Cardiac fibroblast (primary cell): ENCODE measurements around the gene PET117.

Experiments used
- DNase-seq, 2 donors: peaks; one replicate each; pipeline versions ENCODE4 v3.0.0 to v3.0.0-alpha.2; 2010; ENCODE audit warnings: low read depth in 2 of 2
- H3K4me3 ChIP-seq, 2 donors: replicated peaks in 1 of 2; 1 replicate in 1 of 2; 2 replicates in 1 of 2; pipeline ENCODE4 v1.5.1; 2011; ENCODE audit warnings: low read depth in 2 of 2, low read length in 2 of 2, mild to moderate bottlenecking in 2 of 2, moderate library complexity in 1 of 2
- TF ChIP-seq, protein P1 (sequence below): IDR thresholded peaks from one replicate; pipeline ENCODE4 v1.5.1; 2011; ENCODE audit warnings: low read depth, mild to moderate bottlenecking, low read length, inconsistent platforms

The PET117 gene

DNA sequence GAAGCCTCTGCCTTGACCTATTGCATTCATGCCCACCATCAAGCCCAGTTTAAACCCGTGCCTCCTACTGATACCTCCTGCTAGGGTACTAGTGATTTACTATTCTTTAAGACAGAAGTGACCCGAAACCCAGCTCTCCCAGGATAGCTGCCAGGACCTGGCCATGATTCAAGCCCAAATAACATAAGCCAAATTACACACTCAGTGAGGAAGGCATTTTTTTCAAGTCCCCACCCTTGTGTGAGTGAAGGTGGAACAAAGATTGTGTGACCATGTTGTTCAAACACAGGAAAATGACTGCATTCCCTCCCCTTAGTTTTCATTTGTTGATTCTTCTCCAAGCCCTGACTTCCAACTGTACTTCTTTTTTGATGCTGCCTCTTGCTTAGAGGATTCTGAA, 3.7 kb upstream of the PET117 start:
- DNase-seq, result peak; percentile 3 to 13

DNA sequence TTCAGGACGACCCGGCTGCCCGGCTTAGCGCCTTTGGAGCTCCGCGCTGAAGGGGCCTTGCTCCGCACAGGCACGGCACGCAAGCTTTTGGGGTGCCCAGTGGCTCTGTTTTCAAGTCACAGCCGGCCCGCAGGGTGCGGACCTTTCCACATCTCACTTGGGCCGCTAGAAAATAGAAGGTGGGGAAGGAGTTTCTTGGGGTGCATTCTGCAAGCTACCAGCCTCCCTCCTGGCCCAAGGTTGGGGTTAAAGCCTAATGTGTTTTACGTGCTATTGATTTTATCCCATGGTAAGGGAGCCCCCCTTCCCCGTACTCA, 561 bp downstream of the PET117 start:
- peak overlapping the region; percentile 86 to 92 for H3K4me3 ChIP-seq
- TF ChIP-seq, protein P1, sequence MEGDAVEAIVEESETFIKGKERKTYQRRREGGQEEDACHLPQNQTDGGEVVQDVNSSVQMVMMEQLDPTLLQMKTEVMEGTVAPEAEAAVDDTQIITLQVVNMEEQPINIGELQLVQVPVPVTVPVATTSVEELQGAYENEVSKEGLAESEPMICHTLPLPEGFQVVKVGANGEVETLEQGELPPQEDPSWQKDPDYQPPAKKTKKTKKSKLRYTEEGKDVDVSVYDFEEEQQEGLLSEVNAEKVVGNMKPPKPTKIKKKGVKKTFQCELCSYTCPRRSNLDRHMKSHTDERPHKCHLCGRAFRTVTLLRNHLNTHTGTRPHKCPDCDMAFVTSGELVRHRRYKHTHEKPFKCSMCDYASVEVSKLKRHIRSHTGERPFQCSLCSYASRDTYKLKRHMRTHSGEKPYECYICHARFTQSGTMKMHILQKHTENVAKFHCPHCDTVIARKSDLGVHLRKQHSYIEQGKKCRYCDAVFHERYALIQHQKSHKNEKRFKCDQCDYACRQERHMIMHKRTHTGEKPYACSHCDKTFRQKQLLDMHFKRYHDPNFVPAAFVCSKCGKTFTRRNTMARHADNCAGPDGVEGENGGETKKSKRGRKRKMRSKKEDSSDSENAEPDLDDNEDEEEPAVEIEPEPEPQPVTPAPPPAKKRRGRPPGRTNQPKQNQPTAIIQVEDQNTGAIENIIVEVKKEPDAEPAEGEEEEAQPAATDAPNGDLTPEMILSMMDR, result no peak
- DNase-seq, result no peak

More for the DNA sequence above, 3.7 kb upstream of the PET117 start:
- H3K4me3 ChIP-seq, result no peak overlapping the region
- TF ChIP-seq, protein P1, result no peak

DNA sequence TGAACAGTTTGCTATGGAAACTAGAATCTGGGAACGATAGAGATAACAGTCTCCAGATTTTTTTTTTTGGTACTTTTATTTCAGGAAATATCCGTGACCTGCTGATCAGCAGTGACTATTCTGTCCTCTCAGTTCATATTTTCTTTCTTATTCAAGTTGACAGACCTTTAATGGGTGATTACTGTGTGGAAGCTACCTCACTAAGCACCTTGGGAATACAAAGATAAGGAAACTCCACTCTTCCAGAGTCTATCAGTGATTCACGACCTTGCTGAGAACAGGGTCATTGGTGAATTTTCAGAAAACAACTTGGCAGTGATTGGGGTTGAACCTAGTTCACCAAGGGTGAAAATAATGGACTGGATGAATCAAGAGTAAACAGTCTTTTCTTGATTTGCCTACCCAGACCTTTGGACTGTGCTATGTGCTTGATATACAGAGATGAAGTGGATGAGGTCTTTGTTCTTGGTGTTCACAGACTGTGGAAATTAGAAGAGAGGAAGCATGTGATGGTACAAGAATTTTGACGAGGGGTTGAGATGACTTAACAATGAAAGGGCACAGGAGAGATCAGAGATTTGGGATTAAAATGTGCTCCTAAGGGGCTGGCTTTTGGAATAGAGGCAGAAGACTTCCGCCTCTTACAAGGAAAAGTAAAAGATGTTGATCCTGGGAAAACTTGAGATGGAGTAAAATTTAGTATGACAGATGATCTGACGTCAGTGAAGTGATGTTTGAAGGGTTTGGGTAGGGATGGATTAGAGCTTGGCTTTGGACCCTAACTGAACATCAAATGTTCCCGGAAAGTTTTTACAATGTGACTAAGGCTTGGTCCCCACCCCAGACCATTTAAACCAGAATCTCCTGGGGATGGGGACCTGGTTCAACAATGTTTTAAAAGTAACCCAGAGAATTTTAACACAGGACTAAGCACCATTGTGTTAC, 1.2 kb downstream of the PET117 start:
- peak overlapping the region; percentile 86 to 92 for H3K4me3 ChIP-seq
- TF ChIP-seq, protein P1, result no peak
- peak in 1 of 2 donors; percentile 1 for DNase-seq

GRCh38 chr20:18139832-18140231, 2.2 kb downstream of the PET117 start:
- no peak overlapping the region for H3K4me3 ChIP-seq
- no peak for DNase-seq
- TF ChIP-seq, protein P1, result no peak

- no peak overlapping the region for H3K4me3 ChIP-seq
- no peak for DNase-seq
- TF ChIP-seq, protein P1, result no peak
These were observed 7.0 kb downstream of the PET117 start for GRCh38 chr20:18144541-18145099.

DNA sequence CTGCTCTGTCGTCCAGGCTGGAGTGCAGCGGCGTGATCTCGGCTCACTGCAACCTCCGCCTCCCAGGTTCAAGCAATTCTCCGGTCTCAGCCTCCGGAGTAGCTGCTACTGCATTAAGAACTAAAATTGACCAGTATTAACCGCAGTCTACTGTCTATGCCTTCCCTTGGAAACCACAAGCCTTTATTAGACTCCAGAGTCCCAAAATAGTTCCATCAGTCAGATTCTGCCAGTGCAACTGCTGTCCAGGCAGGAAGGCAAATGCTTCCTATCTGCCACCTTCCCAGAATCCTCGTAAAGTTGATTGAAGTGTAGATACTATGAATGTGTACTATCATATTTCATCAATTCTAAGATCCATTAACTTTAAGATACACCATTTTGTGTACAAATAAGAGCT, 16.7 kb downstream of the PET117 start:
- TF ChIP-seq, protein P1, result no peak
- no peak for DNase-seq
- H3K4me3 ChIP-seq, result no peak overlapping the region
